Endothelial cell of umbilical vein (primary cell): Measurements from ENCODE around the gene MAP1LC3C. TPM values are rescaled to one million over a fixed set of nuclear protein-coding genes. Genes with fewer than 3 reads are reported as not detected.

Source experiments
- BruUV-seq: library from RNA; stranded (reverse); fragments of 400-500 nt; replicated peaks from 2 replicates; lab custom pipeline; 2021; lab: Mats Ljungman, UMichigan
- CTCF ChIA-PET: fragments of 300-600, 350-600 bp; sonication (Branson Sonifier 250); formaldehyde crosslinking; loops from one replicate; lab custom pipeline; 2021; ENCODE audit warnings: antibody characterized with exemption, inconsistent platforms; lab: Charles Lee
- POLR2A ChIA-PET: fragments of 300-600, 350-600 bp; sonication (Branson Sonifier 250); formaldehyde crosslinking; loops from one replicate; lab custom pipeline; 2021; ENCODE audit warnings: antibody characterized with exemption, inconsistent platforms; lab: Charles Lee
- DNase-seq: peaks from one replicate; pipeline ENCODE4 v3.0.0-alpha.2; 2011; ENCODE audit warnings: low read depth, low spot score
- FAIRE-seq: peaks from 2 replicates; lab custom pipeline; 2011; peaks lifted over from hg19 to GRCh38; lab: Jason Lieb, UNC
- H2AFZ ChIP-seq: 2 replicates; pipeline ENCODE4 v1.6.0; 2012; ENCODE audit warnings: low read depth, low read length, control low read depth, inconsistent platforms
- H3K27ac ChIP-seq: 2 replicates; pipeline ENCODE4 v1.5.1; 2011; ENCODE audit warnings: low read depth, mild to moderate bottlenecking, control low read depth, low read length, moderate library complexity; ENCODE audit not compliant: insufficient read depth
- H3K27me3 ChIP-seq, 2 experiments: 2 replicates each; pipeline versions ENCODE4 v1.6.0 to v1.6.1; 2011; ENCODE audit warnings: low read length in 2 of 2, mixed read lengths in 1 of 2; ENCODE audit not compliant: control insufficient read depth in 2 of 2, insufficient read depth in 2 of 2
- H3K36me3 ChIP-seq, 2 experiments: 2 replicates in 1 of 2; 3 replicates in 1 of 2; pipeline ENCODE4 v1.5.1; 2011; ENCODE audit warnings: low read length in 2 of 2, mild to moderate bottlenecking in 1 of 2, moderate library complexity in 1 of 2; ENCODE audit not compliant: control insufficient read depth in 2 of 2, insufficient read depth in 2 of 2; ENCODE audit errors: extremely low read depth in 1 of 2
- H3K4me1 ChIP-seq: 3 replicates; pipeline ENCODE4 v1.5.1; 2011; ENCODE audit warnings: mild to moderate bottlenecking, low read length; ENCODE audit not compliant: control insufficient read depth, insufficient read depth; ENCODE audit errors: extremely low read depth
- H3K4me2 ChIP-seq: 2 replicates; pipeline ENCODE4 v1.6.1; 2011; ENCODE audit warnings: low read length, control low read depth, mixed read lengths; ENCODE audit not compliant: insufficient read depth
- H3K4me3 ChIP-seq, 3 experiments: fragments of 200-600 bp in 1 of 3; sonication (generic), shearing (Covaris generic) in 1 of 3; replicated peaks in 1 of 3; 2 replicates each; pipeline ENCODE4 v1.5.1; 2011 to 2016; ENCODE audit warnings: control low read depth in 3 of 3, low read length in 3 of 3, mild to moderate bottlenecking in 2 of 3, inconsistent platforms in 1 of 3, low read depth in 1 of 3, moderate library complexity in 1 of 3; ENCODE audit not compliant: insufficient read depth in 1 of 3
- H3K79me2 ChIP-seq: 2 replicates; pipeline ENCODE4 v1.6.0; 2012; ENCODE audit warnings: low read length, inconsistent platforms; ENCODE audit not compliant: control insufficient read depth, insufficient read depth
- H3K9ac ChIP-seq: replicated peaks from 2 replicates; pipeline ENCODE3; 2011; ENCODE audit warnings: low read length, control low read depth; ENCODE audit not compliant: insufficient read depth; ENCODE audit errors: extremely low read depth
- H3K9me1 ChIP-seq: replicated peaks from 3 replicates; pipeline ENCODE4 v1.6.0; 2011; ENCODE audit warnings: mild to moderate bottlenecking, low read length; ENCODE audit not compliant: control insufficient read depth, insufficient read depth; ENCODE audit errors: extremely low read depth
- H3K9me3 ChIP-seq: replicated peaks from 2 replicates; pipeline ENCODE4 v1.5.1; 2012; ENCODE audit warnings: low read length, inconsistent platforms; ENCODE audit not compliant: control insufficient read depth, insufficient read depth
- H4K20me1 ChIP-seq: replicated peaks from 2 replicates; pipeline ENCODE3; 2011; ENCODE audit warnings: mild to moderate bottlenecking, low read length; ENCODE audit not compliant: control insufficient read depth, insufficient read depth; ENCODE audit errors: extremely low read depth
- CTCF ChIP-seq, 2 donors: IDR thresholded peaks; 1 replicate in 1 of 2; 2 replicates in 1 of 2; pipeline ENCODE4 v1.5.1; 2011; ENCODE audit warnings: low read length in 2 of 2, mild to moderate bottlenecking in 2 of 2, moderate library complexity in 2 of 2, control low read depth in 1 of 2, inconsistent platforms in 1 of 2, low read depth in 1 of 2; ENCODE audit not compliant: insufficient read depth in 1 of 2; ENCODE audit errors: extremely low read depth in 1 of 2
- EZH2 ChIP-seq: IDR thresholded peaks from 2 replicates; pipeline ENCODE4 v1.6.1; 2012; ENCODE audit warnings: borderline replicate concordance, low read depth, mild to moderate bottlenecking, moderate library complexity, low read length, inconsistent platforms; ENCODE audit not compliant: severe bottlenecking
- FOS ChIP-seq: IDR thresholded peaks from 2 replicates; pipeline ENCODE4 v1.6.1; 2011; ENCODE audit warnings: mild to moderate bottlenecking, low read length, moderate library complexity, borderline replicate concordance; ENCODE audit not compliant: insufficient read depth
- GATA2 ChIP-seq: IDR thresholded peaks from 2 replicates; pipeline ENCODE4 v1.7.0; 2011; ENCODE audit warnings: low read depth, mild to moderate bottlenecking, moderate library complexity, mixed read lengths, low read length; ENCODE audit not compliant: insufficient read length, insufficient read depth
- JUN ChIP-seq: IDR thresholded peaks from 2 replicates; pipeline ENCODE4 v1.6.1; 2011; ENCODE audit warnings: borderline replicate concordance, low read depth; ENCODE audit not compliant: insufficient read length, insufficient read depth
- MAX ChIP-seq: IDR thresholded peaks from 2 replicates; pipeline ENCODE4 v1.6.1; 2011; ENCODE audit not compliant: insufficient read depth, insufficient read length
- MYC ChIP-seq: IDR thresholded peaks from one replicate; pipeline ENCODE4 v1.6.1; 2011; ENCODE audit warnings: mild to moderate bottlenecking, low read depth, low read length
- POLR2A ChIP-seq: IDR thresholded peaks from 2 replicates; pipeline ENCODE4 v1.6.1; 2012; ENCODE audit warnings: low read depth, mild to moderate bottlenecking, control low read depth, low read length
- POLR2AphosphoS5 ChIP-seq: IDR thresholded peaks from 2 replicates; pipeline ENCODE4 v1.6.1; 2012; ENCODE audit warnings: low read depth, mild to moderate bottlenecking, control low read depth, low read length, moderate library complexity; ENCODE audit not compliant: insufficient read depth
- dilution Hi-C: fragments of 300-500 bp; cut with MboI; formaldehyde crosslinking; loops from one replicate; pipeline ENCODE4 v1.15.0; 2019; ENCODE audit warnings: low sequenced_read_pairs; ENCODE audit not compliant: extremely low pct_ligation_motif_present
- intact Hi-C: fragments of 100-400 bp; cut with micrococcal nuclease; formaldehyde crosslinking; loops from one replicate; pipeline ENCODE4 v1.10.0; 2022
- polyA plus RNA-seq, 4 experiments: library from polyadenylated mRNA; depleted of rRNA in 3 of 4; stranded (reverse) in 3 of 4; unstranded in 1 of 4; fragments of >200 nt; gene quantifications; 2 replicates each; pipeline versions ENCODE4 v1.2.1 to v1.2.3, GENCODE V29; 2011 to 2012; ENCODE audit warnings: missing spikeins in 1 of 4
- total RNA-seq: library from RNA; stranded (reverse); gene quantifications from 2 replicates; pipeline ENCODE4 v1.2.3, GENCODE V29; 2021

Gene MAP1LC3C
- total and polyA plus RNA-seq, 2 donors (not counting 3 experiments of a cell fraction or from before 2014, with no cell fraction given): not detected

- TF ChIP-seq POLR2A (no peak), GATA2 (no peak), MYC (no peak), CTCF (IDR thresholded peaks at IDR 0.05; ENCODE audit: extremely low read depth in 1 of 2, insufficient read depth in 1 of 2, low read depth in 1 of 2, low read length in 2 of 2) (no peak), POLR2AphosphoS5 (no peak)
- Histone ChIP-seq H3K4me2 (no peak overlapping the region), H3K9me3 (no peaks in the 10 kb centered on the region), H3K79me2 (no peaks in the 10 kb centered on the region), H3K9me1 (no peaks in the 10 kb centered on the region), H4K20me1 (no peaks in the 10 kb centered on the region), H3K4me1 (no peaks in the 10 kb centered on the region), H2AFZ (no peak overlapping the region), H3K9ac (no peak overlapping the region), H3K36me3 (no peaks in the 10 kb centered on the region), H3K27me3 (no peaks in the 10 kb centered on the region), H3K27ac (no peak overlapping the region), H3K4me3 (no peak overlapping the region)
- intact Hi-C loops (no loop called here), dilution Hi-C loops (no loop called here)
- FAIRE-seq (no peak), DNase-seq (no peak)
- BruUV-seq: no TSS peak
- ChIA-PET POLR2A (no interaction called here), CTCF (no interaction called here)
Measured at GRCh38 chr1:241963722-241964121, 35.2 kb downstream of the MAP1LC3C start.

GRCh38 chr1:241962153-241962552 is 36.7 kb downstream of the MAP1LC3C start:
- ChIA-PET CTCF (no interaction called here), POLR2A (no interaction called here)
- H3K27me3 ChIP-seq: no peaks in the 10 kb centered on the region
- no peaks in the 10 kb centered on the region for H3K79me2 ChIP-seq
- TF ChIP-seq MAX (no peak), EZH2 (no peak), JUN (no peak), FOS (no peak), CTCF (IDR thresholded peaks at IDR 0.05; ENCODE audit: extremely low read depth in 1 of 2, insufficient read depth in 1 of 2, low read depth in 1 of 2, low read length in 2 of 2) (no peak), POLR2AphosphoS5 (no peak), POLR2A (no peak), MYC (no peak), GATA2 (no peak)
- intact Hi-C loops: no loop called here
- no peak for DNase-seq
- H3K4me1 ChIP-seq: no peaks in the 10 kb centered on the region
- dilution Hi-C loops: no loop called here
- BruUV-seq: no TSS peak
- no peaks in the 10 kb centered on the region for H4K20me1 ChIP-seq
- H3K27ac ChIP-seq: no peak overlapping the region
- H3K4me3 ChIP-seq: no peak overlapping the region
- H3K9me3 ChIP-seq: no peaks in the 10 kb centered on the region
- no peak for FAIRE-seq
- H3K36me3 ChIP-seq: no peaks in the 10 kb centered on the region
- no peak overlapping the region for H2AFZ ChIP-seq
- H3K9me1 ChIP-seq: no peaks in the 10 kb centered on the region
- H3K9ac ChIP-seq: no peak overlapping the region
- H3K4me2 ChIP-seq: no peak overlapping the region
